Cardiac muscle cell (in vitro differentiated cells and primary cell): Measurements from ENCODE around the gene PLXNA2. TPM values are rescaled to one million over a fixed set of nuclear protein-coding genes. Genes with fewer than 3 reads are reported as not detected.

Experiments used
- DNase-seq, 2 donors: peaks; one replicate each; pipeline versions ENCODE4 v3.0.0 to v3.0.0-alpha.2; 2010 to 2017; ENCODE audit warnings: low read depth in 1 of 2, low spot score in 1 of 2
- H3K27ac ChIP-seq: fragments of 200-600 bp; sonication (generic); 2 replicates; pipeline ENCODE4 v1.5.1; 2016
- H3K27me3 ChIP-seq: fragments of 200-600 bp; sonication (generic); 2 replicates; pipeline ENCODE4 v1.6.0; 2016; ENCODE audit warnings: control low read depth
- H3K36me3 ChIP-seq: fragments of 200-600 bp; sonication (generic); 2 replicates; pipeline ENCODE4 v1.5.1; 2016; ENCODE audit warnings: control low read depth
- H3K4me1 ChIP-seq: fragments of 200-600 bp; sonication (generic); 2 replicates; pipeline ENCODE4 v1.8.1; 2017; ENCODE audit warnings: low read depth, mild to moderate bottlenecking, mixed run types
- H3K4me3 ChIP-seq: fragments of 200-600 bp; sonication (generic); 2 replicates; pipeline ENCODE4 v1.5.1; 2016; ENCODE audit warnings: mild to moderate bottlenecking
- H3K9me3 ChIP-seq: fragments of 200-600 bp; sonication (generic); 2 replicates; pipeline ENCODE4 v1.5.1; 2017; ENCODE audit warnings: low read depth, mild to moderate bottlenecking, control low read depth
- CTCF ChIP-seq: IDR thresholded peaks from 2 replicates; pipeline ENCODE4 v1.5.1; 2012; ENCODE audit warnings: low read depth, mild to moderate bottlenecking, low read length
- polyA plus RNA-seq: library from polyadenylated mRNA; unstranded; fragments of >200 nt; fragmentation: Nextera tagmentation; extraction: Ambion mirVana; gene quantifications from 2 replicates; pipeline ENCODE4 v1.2.1, GENCODE V29; 2016
- total RNA-seq: library from RNA; depleted of rRNA; stranded (reverse); fragments of >200 nt; gene quantifications from 2 replicates; pipeline ENCODE4 v1.2.3, GENCODE V29; 2016

Gene PLXNA2
- total and polyA plus RNA-seq, 2 experiments from 2014 or later, result 23.2 to 55.3 TPM

- Histone ChIP-seq H3K27ac (no peak overlapping the region), H3K4me1 (peaks cover 7% of the 10 kb centered on the region), H3K9me3 (no peaks in the 10 kb centered on the region), H3K4me3 (no peak overlapping the region), H3K27me3 (no peaks in the 10 kb centered on the region), H3K36me3 (peaks cover 42% of the 10 kb centered on the region)
- no peak for DNase-seq
- no peak for TF ChIP-seq CTCF
Measured at GRCh38 chr1:208052135-208052534, 192.0 kb downstream of the PLXNA2 start.

- peaks cover 42% of the 10 kb centered on the region for H3K36me3 ChIP-seq
- no peak overlapping the region for H3K4me3 ChIP-seq
- no peak overlapping the region for H3K27ac ChIP-seq
- TF ChIP-seq CTCF, result no peak
- no peaks in the 10 kb centered on the region for H3K27me3 ChIP-seq
- H3K9me3 ChIP-seq, result no peaks in the 10 kb centered on the region
- peaks cover 7% of the 10 kb centered on the region for H3K4me1 ChIP-seq
- no peak for DNase-seq
Measured at GRCh38 chr1:208051651-208052050, 192.5 kb downstream of the PLXNA2 start.

- TF ChIP-seq CTCF, result no peak
- DNase-seq, result no peak
Measured at GRCh38 chr1:208048904-208049303, 195.3 kb downstream of the PLXNA2 start.

GRCh38 chr1:208047975-208048374, 196.2 kb downstream of the PLXNA2 start:
- H3K4me1 ChIP-seq, result no peaks in the 10 kb centered on the region
- no peaks in the 10 kb centered on the region for H3K9me3 ChIP-seq
- no peaks in the 10 kb centered on the region for H3K27me3 ChIP-seq
- H3K4me3 ChIP-seq, result no peak overlapping the region
- no peak for TF ChIP-seq CTCF
- peaks cover 55% of the 10 kb centered on the region for H3K36me3 ChIP-seq
- peak in 1 of 2 donors; percentile 50 for DNase-seq
- no peak overlapping the region for H3K27ac ChIP-seq

More at GRCh38 chr1:208048904-208049303, 195.3 kb downstream of the PLXNA2 start:
- peaks cover 51% of the 10 kb centered on the region for H3K36me3 ChIP-seq
- no peak overlapping the region for H3K4me3 ChIP-seq
- peaks cover under 1% of the 10 kb centered on the region for H3K4me1 ChIP-seq
- H3K27ac ChIP-seq, result no peak overlapping the region
- no peaks in the 10 kb centered on the region for H3K27me3 ChIP-seq
- H3K9me3 ChIP-seq, result no peaks in the 10 kb centered on the region

GRCh38 chr1:208047476-208047934, 196.7 kb downstream of the PLXNA2 start:
- DNase-seq, result peak in 1 of 2 donors; percentile 75
- peaks cover 56% of the 10 kb centered on the region for H3K36me3 ChIP-seq
- H3K9me3 ChIP-seq, result no peaks in the 10 kb centered on the region

More at GRCh38 chr1:208047476-208047934, 196.7 kb downstream of the PLXNA2 start:
- Histone ChIP-seq H3K27me3 (no peaks in the 10 kb centered on the region), H3K4me1 (no peaks in the 10 kb centered on the region), H3K4me3 (no peak overlapping the region), H3K27ac (no peak overlapping the region)
- TF ChIP-seq CTCF, result no peak
